ENCODE measurements around the gene C18orf63.

The C18orf63 gene

DNA sequence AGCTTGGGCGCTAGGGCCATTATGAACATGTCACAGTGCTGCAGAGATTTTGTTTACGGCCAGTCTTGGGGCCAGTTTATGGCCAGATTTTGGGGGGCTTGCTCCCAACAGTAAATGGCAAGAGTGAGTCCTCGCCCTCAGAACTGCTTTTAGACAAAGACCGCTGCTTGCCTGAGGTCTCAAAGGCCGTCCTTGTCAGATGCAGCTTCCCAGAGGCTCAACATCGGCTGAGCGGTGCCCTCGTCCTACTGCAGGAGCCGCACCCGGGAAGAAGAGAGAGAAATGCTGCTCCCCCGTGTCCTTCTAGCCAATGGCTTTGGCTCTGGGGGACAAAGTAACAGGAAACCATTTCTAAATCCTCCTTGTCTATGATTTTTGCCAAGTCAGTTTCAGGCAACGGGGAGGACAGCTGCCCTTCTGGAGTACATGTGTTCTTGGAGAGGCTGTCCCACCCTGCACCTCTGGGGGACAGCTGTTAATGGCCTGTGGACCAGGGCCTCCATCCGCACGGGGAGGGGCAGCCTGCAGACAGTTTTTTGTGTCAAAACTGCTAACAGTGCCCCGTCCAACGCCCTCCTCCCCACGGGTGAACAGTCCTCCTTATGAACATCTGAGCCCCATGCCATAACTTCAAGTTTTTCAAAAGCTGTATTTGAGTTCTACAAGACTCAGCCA, 66.1 kb downstream of the C18orf63 start:
- DNase-seq, result no peak

DNA sequence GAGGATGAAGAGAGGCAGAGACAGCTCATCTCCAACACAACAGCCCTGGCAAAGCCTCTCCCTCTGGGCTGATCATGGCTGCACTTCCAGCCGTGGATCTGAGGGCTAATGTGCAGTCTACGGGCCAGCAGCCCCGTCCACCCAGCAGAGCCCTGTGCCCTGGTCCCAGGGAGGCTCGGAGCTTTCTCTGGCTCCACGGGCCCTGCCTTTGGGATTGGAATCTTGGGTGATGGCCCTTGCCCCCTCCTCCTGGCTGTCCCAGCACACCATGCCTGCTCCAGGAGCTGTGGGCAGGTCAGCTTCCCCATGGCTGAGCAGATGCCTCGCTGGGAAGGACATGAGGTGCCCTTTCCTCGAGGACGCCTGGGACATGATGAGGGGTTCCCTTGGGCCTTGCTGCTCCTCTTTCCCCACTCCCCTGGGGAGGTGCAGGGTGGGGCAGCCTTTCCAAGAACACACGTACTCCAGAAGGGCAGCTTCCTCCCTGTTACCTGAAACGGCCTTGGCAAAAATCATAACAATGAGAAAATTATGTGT, 66.9 kb downstream of the C18orf63 start:
- no peak for DNase-seq

DNA sequence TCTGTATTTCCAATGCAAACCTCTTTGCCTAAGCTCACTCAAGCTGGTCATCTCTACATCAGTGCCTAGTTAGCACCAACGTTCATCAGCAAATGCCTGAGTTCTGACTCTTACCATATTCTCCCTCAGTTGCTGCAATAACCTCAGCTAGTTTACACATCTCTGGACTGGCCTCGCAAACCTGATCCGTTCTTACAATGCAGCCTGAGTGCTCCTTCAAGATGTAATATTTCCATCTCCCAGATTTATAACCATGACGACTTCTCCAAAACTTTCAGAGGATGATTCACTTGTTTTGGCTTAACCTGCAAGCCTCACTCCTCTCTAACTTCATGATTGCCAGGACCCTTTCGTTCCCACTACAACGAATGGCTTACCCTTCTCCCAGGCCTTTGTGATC, 71.7 kb downstream of the C18orf63 start:
- no peak for DNase-seq

DNA sequence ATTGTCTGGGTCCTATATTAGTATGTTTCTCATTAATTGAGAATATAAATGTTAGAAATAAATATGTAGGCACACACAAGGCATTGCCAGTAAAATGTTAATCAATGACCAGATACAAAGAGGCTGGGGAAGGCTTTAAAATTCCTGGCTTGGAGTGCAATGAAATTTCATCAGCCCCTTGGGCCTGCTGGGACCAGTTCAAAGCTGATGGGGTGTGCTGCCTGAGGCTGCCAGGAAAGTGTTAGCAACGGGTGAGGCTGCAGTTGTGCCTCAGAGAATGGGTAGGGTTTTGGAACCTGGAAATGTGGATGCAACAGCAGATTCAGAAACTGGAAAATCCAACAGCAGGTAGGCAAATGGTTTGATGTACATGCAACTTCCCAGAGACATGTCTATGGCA, 72.6 kb downstream of the C18orf63 start:
- no peak for DNase-seq

DNA sequence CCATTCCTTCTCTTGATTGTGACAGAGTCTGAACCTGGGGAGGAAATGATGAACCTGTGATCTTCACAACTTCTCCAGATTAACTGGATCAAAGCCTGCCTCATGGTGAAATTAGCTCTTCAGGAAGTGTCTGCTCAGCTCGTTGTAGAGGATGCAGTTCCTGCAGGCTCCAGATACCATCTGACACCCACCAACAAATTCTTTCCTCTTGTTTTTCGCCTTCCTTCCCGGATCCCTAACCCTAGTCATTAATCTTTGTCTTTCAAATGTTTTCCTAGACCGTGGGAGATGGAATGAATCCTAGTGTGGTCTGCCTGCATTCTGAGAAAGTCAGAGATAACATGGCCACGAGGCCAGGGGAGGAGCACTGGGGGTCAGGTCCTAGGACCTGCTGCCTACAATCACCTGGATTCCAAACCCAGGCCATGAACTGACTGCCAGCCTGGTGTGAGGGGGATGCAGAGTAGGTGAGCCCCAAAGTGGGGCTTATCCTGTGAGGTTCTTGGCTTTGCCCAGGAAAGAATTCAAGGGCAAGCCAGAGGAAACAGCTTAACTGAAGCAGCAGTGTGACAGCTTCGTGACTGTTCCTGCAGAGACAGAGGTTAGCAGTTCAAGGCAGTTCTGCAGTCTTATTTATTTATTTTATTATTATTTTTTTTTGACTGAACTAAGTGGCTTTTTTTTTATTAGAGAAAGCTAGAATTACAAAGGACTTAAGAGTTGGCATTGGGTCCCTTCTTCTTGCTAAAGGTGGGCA, 73.7 kb downstream of the C18orf63 start:
- peak in 1 of 6 experiments; percentile 34 for DNase-seq

DNA sequence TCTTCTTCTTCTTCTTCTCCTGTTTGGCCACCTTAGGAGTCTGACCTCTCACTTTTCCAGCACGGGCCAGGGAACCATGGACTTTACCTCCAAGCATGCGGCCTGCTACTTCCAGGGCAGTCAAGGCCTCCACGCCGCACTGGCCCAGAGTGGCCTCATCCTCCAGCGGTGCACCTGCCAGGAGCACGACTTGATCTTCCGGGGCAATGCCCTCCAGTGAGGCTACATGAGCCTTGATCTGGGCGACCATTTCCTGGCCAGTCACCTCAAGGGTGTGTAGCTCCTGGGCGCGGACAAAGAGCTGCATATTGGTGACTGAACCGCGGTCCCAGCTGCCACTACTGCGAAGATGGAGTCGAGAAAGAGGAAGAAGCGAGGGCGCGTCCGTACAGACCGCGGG, 74.4 kb downstream of the C18orf63 start:
- no peak for DNase-seq

DNA sequence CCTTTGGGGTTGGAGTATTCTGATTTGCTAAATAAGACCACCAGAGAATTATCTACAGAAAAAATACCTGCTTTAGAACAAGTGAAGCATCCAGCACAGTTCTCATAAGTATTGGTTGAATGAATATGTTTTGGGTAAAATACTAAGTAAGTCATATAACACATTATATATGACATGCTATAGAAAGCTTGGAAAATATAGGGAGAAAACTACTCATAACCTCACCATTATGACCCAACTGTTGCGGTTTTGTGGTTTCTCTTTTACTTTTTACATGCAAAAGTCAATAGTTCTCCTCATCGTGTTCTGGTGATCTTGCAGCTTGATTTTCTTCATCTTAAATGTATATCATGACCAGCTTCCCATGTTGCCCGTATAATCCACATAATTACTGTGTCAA, 75.3 kb downstream of the C18orf63 start:
- no peak for DNase-seq

DNA sequence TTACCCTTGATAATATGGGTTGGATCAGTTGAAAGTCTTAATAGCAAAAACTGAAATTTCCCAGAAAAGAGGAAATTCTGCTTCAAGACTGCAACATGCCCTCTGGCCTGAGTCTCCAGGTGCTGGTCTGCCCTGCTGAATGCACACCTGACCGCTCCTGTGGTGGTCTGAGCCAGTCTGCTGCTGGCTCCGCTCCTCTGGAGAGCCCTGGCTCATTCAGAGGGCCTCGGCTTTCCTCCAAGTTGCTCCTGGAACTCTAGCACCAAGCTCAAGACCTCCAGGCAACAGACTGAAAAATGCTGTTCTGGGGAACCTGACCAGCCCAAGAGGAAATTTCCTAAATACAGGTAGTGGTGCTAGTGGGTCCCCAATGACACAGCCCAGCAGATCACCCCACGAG, 76.7 kb downstream of the C18orf63 start:
- DNase-seq, result no peak

DNA sequence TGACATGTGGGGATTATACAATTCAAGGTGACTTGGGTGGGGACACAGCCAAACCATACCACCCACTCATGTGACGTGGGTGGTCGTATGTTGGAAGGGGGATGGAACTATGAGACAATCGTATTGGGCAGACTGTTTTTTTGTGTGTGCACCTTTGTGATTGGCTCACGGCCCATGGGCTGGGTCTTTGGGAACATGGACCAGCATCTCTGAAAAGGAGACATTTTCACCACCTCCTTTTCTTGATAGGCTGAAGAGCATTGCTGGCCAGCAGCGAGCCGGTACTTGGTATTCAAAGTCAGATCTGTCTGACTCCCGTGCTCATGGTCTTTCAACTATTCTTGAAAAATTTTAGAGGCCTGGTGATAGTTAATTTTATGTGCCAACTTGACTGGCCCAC, 79.4 kb downstream of the C18orf63 start:
- no peak for DNase-seq

DNA sequence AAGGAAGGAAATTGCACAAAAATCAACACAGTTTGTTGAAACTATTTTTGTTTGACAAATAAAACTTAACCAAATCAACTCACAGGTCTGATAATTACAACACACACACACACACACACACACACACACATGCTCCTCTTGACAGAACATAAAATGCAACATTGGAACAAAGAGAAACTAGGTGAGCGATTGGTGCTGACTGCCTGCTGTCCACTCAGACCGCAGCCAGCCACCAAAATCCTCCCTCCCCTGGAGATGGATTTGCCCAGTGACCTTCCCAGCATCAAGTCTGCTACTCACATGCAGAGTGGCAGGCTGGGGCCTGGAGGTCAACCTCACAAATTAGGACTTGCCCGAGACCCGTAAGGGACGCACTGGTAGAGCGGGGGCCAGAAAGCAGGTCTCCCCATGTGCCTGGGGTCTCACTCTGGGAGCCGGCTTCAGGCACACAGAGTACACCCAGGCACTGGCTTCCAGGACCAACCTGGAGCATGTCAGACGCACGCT, 80.1 kb downstream of the C18orf63 start:
- no peak for DNase-seq

DNA sequence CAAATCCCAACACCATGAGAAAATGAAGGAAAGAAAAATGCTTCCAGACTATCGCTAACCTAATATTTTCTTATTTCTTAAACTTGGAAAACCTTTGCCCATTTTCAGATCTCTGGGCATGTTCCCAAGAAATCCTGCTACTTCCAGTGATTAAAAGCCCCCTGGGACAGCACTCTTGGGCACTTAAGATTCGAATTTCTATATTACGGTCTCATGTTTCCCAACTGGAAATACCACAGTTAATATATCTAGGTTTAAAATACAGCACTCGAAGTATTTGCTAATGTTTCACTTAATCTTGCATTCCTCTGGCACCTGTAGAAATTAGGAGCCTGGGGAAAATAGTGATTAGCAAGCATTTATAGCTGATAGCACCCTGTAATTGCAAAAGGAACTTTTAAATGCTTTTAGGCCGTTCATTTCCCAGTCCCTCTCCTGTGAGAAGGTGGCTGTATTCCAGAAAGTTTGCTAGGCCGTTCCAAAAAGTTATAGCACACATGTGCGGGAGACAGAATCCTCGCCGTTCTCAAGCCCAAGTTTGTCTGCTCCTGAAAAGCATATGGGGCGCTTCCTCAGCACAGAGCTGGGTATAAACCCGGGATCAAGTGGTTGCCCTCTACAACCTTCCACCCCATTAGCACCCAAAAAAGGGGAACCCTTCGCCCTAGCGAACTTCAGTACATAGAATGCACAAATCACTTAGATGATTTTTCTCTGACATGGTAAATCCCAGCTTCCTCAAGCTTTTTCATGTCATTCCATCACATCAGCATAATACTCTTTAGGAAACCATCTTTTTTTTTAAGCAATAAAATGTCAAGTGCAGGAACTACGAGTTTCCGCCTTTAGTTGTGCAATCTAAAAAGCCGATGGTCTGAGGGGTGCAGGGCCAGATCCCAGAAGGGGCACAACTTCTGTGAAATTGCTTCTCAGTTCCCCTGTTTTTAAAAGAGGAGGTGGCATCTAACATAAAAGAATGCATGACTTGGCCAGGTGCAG, 80.8 kb downstream of the C18orf63 start:
- DNase-seq, result no peak

DNA sequence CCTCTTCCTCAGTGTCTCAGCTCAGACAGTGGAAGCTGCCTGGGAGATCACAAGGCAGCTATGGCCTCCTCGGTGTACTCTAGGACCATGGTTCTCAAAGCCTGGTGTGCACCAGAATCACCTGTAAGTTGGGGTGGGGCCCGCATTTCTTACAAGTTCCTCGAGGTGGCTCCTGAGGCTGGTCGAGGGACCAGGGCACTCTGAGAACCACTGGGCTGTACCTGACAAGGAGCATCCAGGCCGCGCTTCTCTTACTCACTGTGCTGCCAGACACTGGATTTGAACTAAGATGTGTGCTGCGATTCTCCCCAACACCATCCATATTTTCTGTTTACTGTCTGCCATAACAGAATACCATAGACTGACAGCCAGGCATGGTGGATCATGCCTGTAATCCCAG, 81.9 kb downstream of the C18orf63 start:
- no peak for DNase-seq

DNA sequence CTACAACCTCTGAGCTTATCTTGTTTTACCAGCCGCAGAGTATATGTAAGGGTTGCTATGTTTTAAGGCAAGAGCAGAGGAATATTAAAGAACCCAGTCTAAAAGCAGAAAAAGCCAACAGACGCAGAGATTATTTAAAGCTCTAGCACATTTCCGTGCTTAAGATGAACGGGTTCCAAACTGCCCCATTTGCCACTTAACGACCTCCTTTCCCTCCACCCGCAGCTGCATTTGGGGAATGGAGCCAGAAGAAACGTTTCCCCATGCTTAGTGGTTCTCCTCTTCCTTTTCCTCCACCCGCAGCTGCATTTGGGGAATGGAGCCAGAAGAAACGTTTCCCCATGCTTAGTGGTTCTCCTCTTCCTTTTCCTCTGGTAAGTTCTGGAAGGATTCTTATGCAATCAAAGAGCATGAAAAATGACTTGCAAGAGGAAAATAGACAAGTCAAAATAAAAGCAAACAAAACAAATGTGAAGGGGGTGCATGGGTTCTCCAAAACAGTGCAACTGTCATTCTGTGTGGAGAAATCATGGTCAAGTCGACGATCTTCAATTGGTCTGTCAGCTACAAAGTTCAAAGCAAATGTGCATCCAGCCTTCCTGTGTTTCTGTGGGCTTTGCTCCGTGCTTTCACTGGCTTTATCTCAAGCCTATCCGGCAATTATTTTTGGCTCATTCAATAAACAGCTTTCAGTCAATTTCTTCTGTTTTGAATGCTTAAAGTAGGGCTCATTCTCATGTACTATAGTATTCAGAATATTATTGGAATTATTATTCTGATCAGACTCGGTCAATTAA, 83.7 kb downstream of the C18orf63 start:
- no peak for DNase-seq

DNA sequence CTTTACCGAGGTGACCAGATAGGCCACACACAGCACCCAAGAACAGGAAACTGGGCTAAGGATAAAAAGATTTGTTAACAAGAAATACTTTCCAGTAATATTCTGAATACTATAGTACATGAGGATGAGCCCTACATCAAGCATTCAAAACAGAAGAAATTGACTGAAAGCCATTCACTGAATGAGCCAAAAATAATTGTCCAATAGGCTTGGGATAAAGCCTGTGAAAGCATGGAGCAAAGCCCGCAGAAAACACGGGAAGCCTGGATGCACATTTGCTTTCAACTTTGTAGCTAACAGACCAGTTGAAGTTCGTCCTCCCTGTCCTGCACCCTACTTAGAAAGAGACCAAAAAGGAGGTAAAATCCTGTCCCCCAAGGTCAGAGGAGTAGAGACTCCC, 85.2 kb downstream of the C18orf63 start:
- no peak for DNase-seq

DNA sequence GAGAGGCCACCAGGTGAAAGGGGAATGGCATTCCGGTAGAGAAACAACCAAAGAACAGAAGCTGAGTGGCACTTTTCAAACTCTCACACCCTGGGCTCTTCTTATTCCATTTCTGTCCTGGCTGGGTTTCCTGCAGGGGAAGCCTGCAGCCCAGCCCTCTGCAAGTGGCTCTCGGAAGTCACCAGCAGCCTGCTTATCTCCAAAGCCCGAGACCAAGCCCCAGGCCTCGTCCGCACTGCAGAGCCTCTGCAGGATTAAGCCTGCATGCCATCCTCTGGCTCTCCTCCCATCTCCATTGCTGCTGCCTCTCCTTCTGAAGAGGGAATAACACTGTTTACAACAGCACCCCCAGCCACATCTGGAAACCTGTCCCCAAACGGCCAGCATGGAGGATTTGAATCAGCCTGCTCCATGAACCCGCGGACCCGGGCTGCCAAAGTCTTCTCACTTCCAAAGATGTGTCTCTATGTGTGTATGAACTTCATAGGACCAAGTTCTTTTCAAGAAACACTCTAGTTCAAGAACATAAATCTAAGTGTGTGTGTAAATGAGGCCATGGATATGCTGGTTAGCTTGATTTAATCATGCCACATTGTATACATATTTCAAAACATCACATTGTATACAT, 87.3 kb downstream of the C18orf63 start:
- DNase-seq, result no peak

DNA sequence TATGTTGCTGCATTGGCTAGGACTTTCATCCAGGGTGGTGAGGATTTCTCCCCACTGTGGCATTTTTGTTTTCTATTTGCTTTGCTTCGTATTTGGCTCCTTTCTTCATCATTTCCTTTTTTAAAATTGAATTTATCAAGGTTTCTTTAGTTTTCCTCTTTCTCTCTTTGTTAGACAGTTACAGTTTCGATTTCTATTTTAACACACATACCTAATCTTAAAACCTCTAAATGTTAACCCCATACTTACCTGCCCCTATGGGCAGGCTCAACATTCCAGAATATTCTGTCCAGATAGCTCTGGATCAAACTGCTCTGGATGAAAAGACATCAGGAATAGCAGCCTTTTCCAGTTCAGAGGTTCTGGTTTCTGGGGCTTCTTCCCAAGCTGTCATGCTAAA, 92.2 kb downstream of the C18orf63 start:
- peak in 1 of 6 experiments; percentile 19 for DNase-seq
